Cardiac muscle cell (in vitro differentiated cells and primary cell): ENCODE results near the gene LINC01488. TPM values are rescaled to one million over a fixed set of nuclear protein-coding genes. Genes with fewer than 3 reads are reported as not detected.

ENCODE experiments used
- DNase-seq, 2 donors: peaks; one replicate each; pipeline versions ENCODE4 v3.0.0 to v3.0.0-alpha.2; 2010 to 2017; ENCODE audit warnings: low read depth in 1 of 2, low spot score in 1 of 2
- H3K27ac ChIP-seq: fragments of 200-600 bp; sonication (generic); 2 replicates; pipeline ENCODE4 v1.5.1; 2016
- H3K27me3 ChIP-seq: fragments of 200-600 bp; sonication (generic); 2 replicates; pipeline ENCODE4 v1.6.0; 2016; ENCODE audit warnings: control low read depth
- H3K36me3 ChIP-seq: fragments of 200-600 bp; sonication (generic); 2 replicates; pipeline ENCODE4 v1.5.1; 2016; ENCODE audit warnings: control low read depth
- H3K4me1 ChIP-seq: fragments of 200-600 bp; sonication (generic); 2 replicates; pipeline ENCODE4 v1.8.1; 2017; ENCODE audit warnings: low read depth, mild to moderate bottlenecking, mixed run types
- H3K4me3 ChIP-seq: fragments of 200-600 bp; sonication (generic); 2 replicates; pipeline ENCODE4 v1.5.1; 2016; ENCODE audit warnings: mild to moderate bottlenecking
- H3K9me3 ChIP-seq: fragments of 200-600 bp; sonication (generic); 2 replicates; pipeline ENCODE4 v1.5.1; 2017; ENCODE audit warnings: low read depth, mild to moderate bottlenecking, control low read depth
- CTCF ChIP-seq: IDR thresholded peaks from 2 replicates; pipeline ENCODE4 v1.5.1; 2012; ENCODE audit warnings: low read depth, mild to moderate bottlenecking, low read length
- polyA plus RNA-seq: library from polyadenylated mRNA; unstranded; fragments of >200 nt; fragmentation: Nextera tagmentation; extraction: Ambion mirVana; gene quantifications from 2 replicates; pipeline ENCODE4 v1.2.1, GENCODE V29; 2016
- total RNA-seq: library from RNA; depleted of rRNA; stranded (reverse); fragments of >200 nt; gene quantifications from 2 replicates; pipeline ENCODE4 v1.2.3, GENCODE V29; 2016

The LINC01488 gene
- total and polyA plus RNA-seq, 2 experiments from 2014 or later: 1.1 to 1.6 TPM

GRCh38 chr11:69470793-69471728 lies 10.4 kb upstream of the LINC01488 start:
- Histone ChIP-seq H3K4me1 (no peaks in the 10 kb centered on the region), H3K9me3 (no peaks in the 10 kb centered on the region), H3K4me3 (no peak overlapping the region), H3K36me3 (no peaks in the 10 kb centered on the region), H3K27me3 (no peaks in the 10 kb centered on the region), H3K27ac (no peak overlapping the region)
- no peak for TF ChIP-seq CTCF
- DNase-seq: peak in 1 of 2 donors; percentile 63

GRCh38 chr11:69471729-69472540 lies 9.5 kb upstream of the LINC01488 start:
- H3K27me3 ChIP-seq: no peaks in the 10 kb centered on the region
- no peak overlapping the region for H3K4me3 ChIP-seq
- H3K36me3 ChIP-seq: no peaks in the 10 kb centered on the region
- no peak overlapping the region for H3K27ac ChIP-seq
- DNase-seq: no peak
- no peaks in the 10 kb centered on the region for H3K4me1 ChIP-seq
- TF ChIP-seq CTCF: no peak
- no peaks in the 10 kb centered on the region for H3K9me3 ChIP-seq

GRCh38 chr11:69472541-69473275 lies 8.8 kb upstream of the LINC01488 start:
- no peak for DNase-seq
- TF ChIP-seq CTCF: no peak
- no peaks in the 10 kb centered on the region for H3K9me3 ChIP-seq
- H3K36me3 ChIP-seq: no peaks in the 10 kb centered on the region
- no peak overlapping the region for H3K4me3 ChIP-seq
- no peaks in the 10 kb centered on the region for H3K4me1 ChIP-seq
- H3K27me3 ChIP-seq: no peaks in the 10 kb centered on the region
- H3K27ac ChIP-seq: no peak overlapping the region

- H3K9me3 ChIP-seq: no peaks in the 10 kb centered on the region
- no peak for TF ChIP-seq CTCF
- H3K27ac ChIP-seq: no peak overlapping the region
- no peaks in the 10 kb centered on the region for H3K36me3 ChIP-seq
- no peak for DNase-seq
- H3K4me3 ChIP-seq: no peak overlapping the region
- H3K27me3 ChIP-seq: no peaks in the 10 kb centered on the region
- H3K4me1 ChIP-seq: peaks cover 3% of the 10 kb centered on the region
These were observed 8.1 kb upstream of the LINC01488 start for GRCh38 chr11:69473276-69473845.

- H3K4me1 ChIP-seq: peaks cover 3% of the 10 kb centered on the region
- no peak overlapping the region for H3K4me3 ChIP-seq
- no peaks in the 10 kb centered on the region for H3K36me3 ChIP-seq
- no peak for TF ChIP-seq CTCF
- H3K27me3 ChIP-seq: no peaks in the 10 kb centered on the region
- H3K27ac ChIP-seq: no peak overlapping the region
- no peak for DNase-seq
- no peaks in the 10 kb centered on the region for H3K9me3 ChIP-seq
These were observed 6.7 kb upstream of the LINC01488 start for GRCh38 chr11:69474736-69475135.
